Neural progenitor cell (in vitro differentiated cells): ENCODE measurements around the gene ITGB3. TPM values are rescaled to one million over a fixed set of nuclear protein-coding genes. Genes with fewer than 3 reads are reported as not detected.
A peak's percentile ranks its signal among the peaks of the same experiment; 100 is the strongest.

Experiments
- DNase-seq: peaks from one replicate; pipeline ENCODE4 v3.0.0-alpha.2; 2016; ENCODE audit warnings: low spot score
- H2AFZ ChIP-seq: fragments of 200-600 bp; sonication (generic); replicated peaks from 2 replicates; pipeline ENCODE4 v1.6.1; 2016; ENCODE audit warnings: antibody characterized with exemption
- H3F3A ChIP-seq: fragments of 200-600 bp; sonication (generic); 2 replicates; pipeline ENCODE4 v1.6.1; 2016; ENCODE audit warnings: antibody characterized with exemption, low read depth
- H3K27ac ChIP-seq: fragments of 200-600 bp; sonication (generic); 2 replicates; pipeline ENCODE4 v1.5.1; 2016; ENCODE audit warnings: mild to moderate bottlenecking
- H3K27me3 ChIP-seq: fragments of 200-600 bp; sonication (generic); 2 replicates; pipeline ENCODE4 v1.6.1; 2016; ENCODE audit warnings: mild to moderate bottlenecking, moderate library complexity
- H3K36me3 ChIP-seq: fragments of 200-600 bp; sonication (generic); 2 replicates; pipeline ENCODE4 v1.5.1; 2016
- H3K4me1 ChIP-seq: fragments of 200-600 bp; sonication (generic); 2 replicates; pipeline ENCODE4 v1.6.1; 2016; ENCODE audit warnings: mixed run types
- H3K4me2 ChIP-seq: fragments of 200-600 bp; sonication (generic); 2 replicates; pipeline ENCODE4 v1.6.1; 2016
- H3K4me3 ChIP-seq: fragments of 200-600 bp; sonication (generic); 2 replicates; pipeline ENCODE4 v1.5.1; 2016
- H3K79me2 ChIP-seq: fragments of 200-600 bp; sonication (generic); 2 replicates; pipeline ENCODE4 v1.6.1; 2016; ENCODE audit warnings: low read depth
- H3K9ac ChIP-seq: fragments of 200-600 bp; sonication (generic); 2 replicates; pipeline ENCODE4 v1.6.1; 2016
- H3K9me3 ChIP-seq: fragments of 200-600 bp; sonication (generic); 2 replicates; pipeline ENCODE4 v1.5.1; 2016; ENCODE audit warnings: low read depth
- H4K20me1 ChIP-seq: fragments of 200-600 bp; sonication (generic); 2 replicates; pipeline ENCODE4 v1.6.1; 2016; ENCODE audit warnings: low read depth
- H3K27ac Mint-ChIP-seq: 3 replicates; pipeline ENCODE4 v1.8.0; 2021; ENCODE audit warnings: mixed read lengths
- H3K27me3 Mint-ChIP-seq: 2 replicates; pipeline ENCODE4 v1.8.0; 2022; ENCODE audit warnings: low read depth, mild to moderate bottlenecking, inconsistent platforms, moderate library complexity, mixed read lengths; ENCODE audit not compliant: insufficient read depth
- H3K36me3 Mint-ChIP-seq: 3 replicates; pipeline ENCODE4 v1.8.0; 2021; ENCODE audit warnings: mixed read lengths
- H3K4me1 Mint-ChIP-seq: 3 replicates; pipeline ENCODE4 v1.8.0; 2021; ENCODE audit warnings: mixed read lengths
- H3K4me3 Mint-ChIP-seq: 3 replicates; pipeline ENCODE4 v1.8.0; 2021; ENCODE audit warnings: mild to moderate bottlenecking, moderate library complexity, mixed read lengths
- H3K9me3 Mint-ChIP-seq: 3 replicates; pipeline ENCODE4 v1.8.0; 2020; ENCODE audit warnings: mixed read lengths
- EZH2 ChIP-seq: fragments of 200-600 bp; sonication (generic); IDR thresholded peaks from 2 replicates; pipeline ENCODE4 v1.6.1; 2017; ENCODE audit warnings: antibody characterized with exemption, mild to moderate bottlenecking, moderate library complexity
- EZH2phosphoT487 ChIP-seq: fragments of 200-600 bp; sonication (generic); IDR thresholded peaks from 2 replicates; pipeline ENCODE4 v1.6.1; 2017; ENCODE audit warnings: antibody characterized with exemption
- total RNA-seq: library from RNA; depleted of rRNA; stranded (reverse); fragments of >200 nt; gene quantifications from 2 replicates; pipeline ENCODE4 v1.2.3, GENCODE V29; 2015; ENCODE audit warnings: low replicate concordance
- TF ChIP-seq, protein P1 (sequence below): fragments of 200-600 bp; sonication (generic); IDR thresholded peaks from 2 replicates; pipeline ENCODE4 v1.5.1; 2017; ENCODE audit warnings: antibody characterized with exemption, mild to moderate bottlenecking

Gene ITGB3
- total RNA-seq, 1 donor from 2014 or later, result 0.47 TPM

DNA sequence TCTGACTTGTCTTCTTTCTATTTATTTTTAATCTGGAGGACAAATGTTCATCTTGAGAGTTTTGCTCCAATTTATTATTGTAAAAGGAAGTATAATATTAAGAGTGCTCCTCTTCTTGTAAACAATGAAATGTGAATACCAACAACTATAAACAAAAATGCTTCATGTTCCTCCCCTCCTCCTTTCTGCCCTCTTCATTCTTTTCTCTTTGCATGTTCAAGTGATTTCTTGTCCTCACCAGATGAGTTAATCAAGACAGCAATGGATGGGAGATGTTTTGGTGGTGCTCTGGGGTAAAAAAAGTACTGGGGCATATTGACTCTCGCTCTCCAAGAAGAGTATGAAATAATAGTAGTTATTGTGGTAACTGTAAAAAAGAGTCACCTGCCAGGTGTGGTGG, 24.3 kb downstream of the ITGB3 start:
- TF ChIP-seq, protein P1, sequence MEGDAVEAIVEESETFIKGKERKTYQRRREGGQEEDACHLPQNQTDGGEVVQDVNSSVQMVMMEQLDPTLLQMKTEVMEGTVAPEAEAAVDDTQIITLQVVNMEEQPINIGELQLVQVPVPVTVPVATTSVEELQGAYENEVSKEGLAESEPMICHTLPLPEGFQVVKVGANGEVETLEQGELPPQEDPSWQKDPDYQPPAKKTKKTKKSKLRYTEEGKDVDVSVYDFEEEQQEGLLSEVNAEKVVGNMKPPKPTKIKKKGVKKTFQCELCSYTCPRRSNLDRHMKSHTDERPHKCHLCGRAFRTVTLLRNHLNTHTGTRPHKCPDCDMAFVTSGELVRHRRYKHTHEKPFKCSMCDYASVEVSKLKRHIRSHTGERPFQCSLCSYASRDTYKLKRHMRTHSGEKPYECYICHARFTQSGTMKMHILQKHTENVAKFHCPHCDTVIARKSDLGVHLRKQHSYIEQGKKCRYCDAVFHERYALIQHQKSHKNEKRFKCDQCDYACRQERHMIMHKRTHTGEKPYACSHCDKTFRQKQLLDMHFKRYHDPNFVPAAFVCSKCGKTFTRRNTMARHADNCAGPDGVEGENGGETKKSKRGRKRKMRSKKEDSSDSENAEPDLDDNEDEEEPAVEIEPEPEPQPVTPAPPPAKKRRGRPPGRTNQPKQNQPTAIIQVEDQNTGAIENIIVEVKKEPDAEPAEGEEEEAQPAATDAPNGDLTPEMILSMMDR, result no peak
- TF ChIP-seq EZH2 (no peak), EZH2phosphoT487 (no peak)
- H3K36me3 Mint-ChIP-seq, result no peaks in the 10 kb centered on the region
- Histone ChIP-seq H2AFZ (no peak overlapping the region), H3K27ac (no peak overlapping the region), H4K20me1 (no peaks in the 10 kb centered on the region), H3K4me3 (no peak overlapping the region), H3K79me2 (no peaks in the 10 kb centered on the region), H3F3A (peaks cover 7% of the 10 kb centered on the region), H3K4me2 (no peak overlapping the region), H3K9ac (no peak overlapping the region), H3K36me3 (no peaks in the 10 kb centered on the region), H3K9me3 (no peaks in the 10 kb centered on the region), H3K4me1 (peaks cover 20% of the 10 kb centered on the region), H3K27me3 (no peaks in the 10 kb centered on the region)
- H3K27me3 Mint-ChIP-seq, result peaks cover 16% of the 10 kb centered on the region
- no peak overlapping the region for H3K4me3 Mint-ChIP-seq
- H3K9me3 Mint-ChIP-seq, result no peaks in the 10 kb centered on the region
- peak overlapping the region; percentile 7 for H3K27ac Mint-ChIP-seq
- peaks cover 60% of the 10 kb centered on the region for H3K4me1 Mint-ChIP-seq
- no peak for DNase-seq

- no peak overlapping the region for H3K4me2 ChIP-seq
- H3F3A ChIP-seq, result peaks cover 7% of the 10 kb centered on the region
- H3K27me3 Mint-ChIP-seq, result peaks cover 16% of the 10 kb centered on the region
- no peak overlapping the region for H3K4me3 ChIP-seq
- H3K4me1 Mint-ChIP-seq, result peaks cover 60% of the 10 kb centered on the region
- no peaks in the 10 kb centered on the region for H3K9me3 Mint-ChIP-seq
- no peaks in the 10 kb centered on the region for H3K36me3 ChIP-seq
- no peaks in the 10 kb centered on the region for H3K36me3 Mint-ChIP-seq
- no peak overlapping the region for H3K27ac ChIP-seq
- no peak overlapping the region for H3K9ac ChIP-seq
- DNase-seq, result no peak
- peaks cover 20% of the 10 kb centered on the region for H3K4me1 ChIP-seq
- H3K27me3 ChIP-seq, result no peaks in the 10 kb centered on the region
- no peaks in the 10 kb centered on the region for H4K20me1 ChIP-seq
- TF ChIP-seq EZH2 (no peak), EZH2phosphoT487 (no peak)
- TF ChIP-seq, protein P1, result no peak
- H2AFZ ChIP-seq, result no peak overlapping the region
- no peak overlapping the region for H3K4me3 Mint-ChIP-seq
- H3K27ac Mint-ChIP-seq, result peak overlapping the region; percentile 50
- no peaks in the 10 kb centered on the region for H3K79me2 ChIP-seq
- no peaks in the 10 kb centered on the region for H3K9me3 ChIP-seq
Measured at GRCh38 chr17:47278561-47278960, 24.9 kb downstream of the ITGB3 start.

GRCh38 chr17:47279062-47279801, 25.6 kb downstream of the ITGB3 start:
- Histone ChIP-seq H3K79me2 (no peaks in the 10 kb centered on the region), H3K4me1 (peaks cover 20% of the 10 kb centered on the region), H4K20me1 (no peaks in the 10 kb centered on the region), H2AFZ (no peak overlapping the region), H3K27ac (no peak overlapping the region), H3K4me3 (no peak overlapping the region), H3K36me3 (no peaks in the 10 kb centered on the region), H3K27me3 (no peaks in the 10 kb centered on the region), H3K4me2 (no peak overlapping the region), H3F3A (peaks cover 7% of the 10 kb centered on the region), H3K9ac (no peak overlapping the region), H3K9me3 (no peaks in the 10 kb centered on the region)
- DNase-seq, result no peak
- no peak for TF ChIP-seq EZH2
- TF ChIP-seq, protein P1, result no peak
- TF ChIP-seq EZH2phosphoT487, result no peak
- Mint-ChIP-seq H3K9me3 (no peaks in the 10 kb centered on the region), H3K27ac (peak overlapping the region; percentile 74), H3K27me3 (peaks cover 12% of the 10 kb centered on the region), H3K36me3 (no peaks in the 10 kb centered on the region), H3K4me1 (peaks cover 60% of the 10 kb centered on the region), H3K4me3 (no peak overlapping the region)
